HG03575 (cell line): ENCODE measurements around the gene IFNA8.
"Not testable (repeated sequence)": the region's sequence is repeated elsewhere in the genome, so short reads cannot be mapped to it uniquely, and the experiment has no call there.

Experiments used
- ATAC-seq: cut with Tn5 transposase; IDR thresholded peaks from one replicate; pipeline ENCODE4 v1.9.1; 2021; ENCODE audit not compliant: unreplicated experiment, insufficient number of reproducible peaks, low FRiP score; ENCODE audit errors: extremely low read depth

IFNA8 gene

GRCh38 chr9:21408817-21409216 is at the start of gene IFNA8:
IFNA8 (plus strand) TSS chr9:21409117; CDS start chr9:21409177, 60 bp downstream.
- no peak for ATAC-seq

- ATAC-seq = no peak
Measured at GRCh38 chr9:21362287-21362686, 46.6 kb upstream of the IFNA8 start.

- peak; percentile 92 for ATAC-seq
Measured at GRCh38 chr9:21367169-21367568, 41.7 kb upstream of the IFNA8 start.

DNA sequence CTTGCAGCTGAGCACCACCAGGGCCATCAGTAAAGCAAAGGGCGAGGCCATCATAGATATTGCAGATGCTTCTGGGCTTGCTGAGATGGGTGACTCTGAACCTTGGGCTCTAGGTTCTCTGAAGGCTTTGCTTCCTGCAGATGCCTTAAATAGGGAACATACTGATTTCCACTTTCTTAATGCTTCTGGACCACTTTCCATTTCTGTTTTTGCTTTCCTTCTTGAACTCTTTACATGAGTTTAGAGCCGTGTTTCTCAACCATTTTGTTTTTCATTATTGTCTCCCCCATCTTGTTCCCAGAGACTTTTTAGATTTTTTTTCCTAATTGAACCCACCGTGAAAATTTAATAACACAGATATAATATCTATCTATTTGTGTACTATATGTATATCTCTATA is 41.0 kb upstream of the IFNA8 start, which contains the start of gene IFNA13:
Gene IFNA13 (minus strand): TSS at position 101 of the 400 bp plus-strand sequence. CDS start 47 bp downstream, at position 54.
- ATAC-seq = no peak

- not testable (repeated sequence) for ATAC-seq
Measured at GRCh38 chr9:21371467-21371866, 37.5 kb upstream of the IFNA8 start.

DNA sequence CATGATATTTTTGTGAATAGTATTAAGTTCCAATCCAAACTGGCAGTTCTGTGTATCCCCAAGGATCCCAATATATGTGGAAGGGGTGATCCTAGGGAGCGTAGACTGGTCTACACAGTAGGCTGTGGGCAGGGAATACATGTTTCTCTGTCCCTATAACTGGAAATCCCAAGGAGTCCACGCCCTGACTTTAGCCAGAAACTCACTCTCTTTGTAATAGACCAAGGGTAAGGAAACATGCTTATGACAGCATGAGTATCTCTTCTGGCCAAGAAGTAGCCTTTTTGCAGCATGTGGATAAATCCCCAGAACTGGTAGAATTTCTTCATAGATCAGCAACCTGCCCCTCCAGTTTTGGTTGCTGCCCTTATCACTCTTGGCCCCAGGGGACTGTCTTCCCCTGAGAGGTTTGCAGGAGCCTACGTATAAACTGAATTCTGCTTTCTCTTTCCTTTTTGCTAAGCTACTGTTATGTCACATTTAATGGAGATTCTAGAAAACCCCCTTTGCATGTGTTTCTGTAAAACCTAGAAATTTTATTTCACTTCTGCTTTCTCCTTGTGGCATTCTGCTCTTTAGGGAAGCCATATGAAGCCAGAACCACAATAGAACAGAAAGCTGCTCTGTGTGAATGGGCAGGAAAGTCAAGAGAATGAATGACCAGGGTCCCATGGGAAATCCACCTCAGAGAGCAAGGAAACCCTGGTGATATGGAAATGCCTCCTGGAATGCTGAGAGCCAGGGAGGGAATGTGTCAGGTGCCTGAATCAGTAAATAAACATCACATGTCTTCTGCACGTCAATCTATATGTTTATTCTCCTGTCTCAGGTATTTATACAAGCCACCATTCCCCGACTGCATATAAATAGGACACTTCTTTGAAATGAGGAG is 27.2 kb upstream of the IFNA8 start:
- ATAC-seq = peak; percentile 98

DNA sequence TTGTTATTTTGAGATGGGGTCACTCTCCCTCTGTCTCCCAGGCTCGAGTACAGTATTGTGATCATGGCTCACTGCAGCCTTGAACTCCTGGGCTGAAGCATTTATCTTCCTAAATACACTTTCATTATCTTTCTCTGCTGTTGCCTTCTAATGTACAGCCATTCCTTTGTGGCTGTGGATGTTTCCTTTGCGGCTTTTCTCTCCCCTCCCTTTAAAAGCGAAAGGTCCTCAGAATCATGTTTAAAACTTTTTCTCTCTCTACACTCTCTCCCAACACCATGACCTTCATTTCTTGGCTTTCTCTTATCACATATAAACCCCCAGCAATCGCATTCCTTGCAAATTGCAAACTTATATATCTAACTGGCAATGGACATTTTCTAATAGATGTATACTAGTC is 25.3 kb upstream of the IFNA8 start:
- ATAC-seq = no peak

DNA sequence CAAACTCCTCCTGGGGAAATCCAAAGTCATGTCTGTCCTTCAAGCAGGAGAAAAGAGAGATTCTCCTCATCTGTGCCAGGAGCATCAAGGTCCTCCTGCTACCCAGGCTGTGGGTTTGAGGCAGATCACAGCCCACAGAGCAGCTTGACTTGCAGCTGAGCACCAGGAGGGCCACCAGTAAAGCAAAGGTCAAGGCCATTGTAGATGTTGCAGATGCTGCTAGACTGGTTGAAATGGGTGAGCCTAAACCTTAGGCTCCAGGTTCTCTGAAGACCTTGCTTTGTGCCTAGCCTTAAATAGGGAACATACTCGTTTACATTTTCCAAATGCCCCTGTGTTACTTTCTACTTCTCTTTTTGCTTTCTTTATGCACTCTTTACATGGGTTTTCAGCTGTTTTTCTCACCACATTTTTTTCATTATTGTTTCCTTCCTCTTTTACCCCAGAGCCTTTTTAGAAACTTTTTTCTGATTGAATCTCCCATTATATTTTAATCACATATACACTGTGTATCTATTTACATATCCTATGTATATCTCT is 23.7 kb upstream of the IFNA8 start, which contains the start of gene IFNA2:
Gene IFNA2 (minus strand): TSS at position 268 of the 540 bp plus-strand sequence. CDS start 69 bp downstream, at position 199.
- no peak for ATAC-seq

- no peak for ATAC-seq
Measured at GRCh38 chr9:21392270-21392669, 16.6 kb upstream of the IFNA8 start.

DNA sequence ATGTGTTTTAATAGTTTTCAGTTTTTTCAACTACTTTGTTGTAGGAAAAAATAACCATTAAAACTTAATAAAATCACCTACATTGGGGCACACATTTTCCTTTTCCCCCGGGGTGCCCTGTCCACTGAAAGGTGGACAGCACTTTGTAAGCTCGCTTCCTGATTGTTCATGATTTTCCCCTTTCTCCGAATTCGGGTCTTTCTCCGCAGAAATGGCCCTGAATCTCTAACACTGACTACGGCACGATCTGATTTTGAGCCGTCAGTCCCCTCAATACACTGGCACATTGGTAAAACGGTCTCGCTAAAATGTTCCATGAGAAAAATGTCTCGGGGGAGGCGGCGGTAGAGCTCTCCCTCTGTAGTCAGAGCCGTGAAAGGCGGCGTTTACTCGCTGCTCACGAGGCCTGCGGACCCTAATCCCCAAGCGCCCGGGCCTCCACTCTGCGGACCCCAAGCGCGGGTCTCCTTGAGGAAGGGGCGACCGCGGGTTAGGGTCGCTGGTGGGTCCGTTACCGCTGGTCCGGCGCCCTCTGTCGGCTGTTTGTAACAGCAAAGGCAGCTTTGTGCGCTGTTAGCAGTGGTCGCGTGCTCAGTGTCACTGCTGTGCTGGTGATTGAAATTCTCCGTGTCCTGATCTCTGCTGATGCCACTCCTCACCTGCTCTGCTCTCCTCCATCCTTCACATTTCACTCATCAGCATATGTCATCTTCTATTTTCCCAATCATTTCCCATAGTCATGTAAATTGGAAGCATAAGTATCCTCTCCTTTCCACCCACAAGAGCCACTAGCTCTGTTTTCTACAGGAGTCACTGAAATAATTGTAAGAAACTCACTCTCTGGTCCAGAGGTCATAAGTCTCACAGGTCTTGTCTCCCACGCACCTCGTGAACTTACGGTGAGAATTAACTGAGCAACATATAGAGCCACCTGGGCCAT is 12.9 kb upstream of the IFNA8 start:
- ATAC-seq = no peak

- ATAC-seq = no peak
Measured at GRCh38 chr9:21398955-21399489, 9.9 kb upstream of the IFNA8 start.

DNA sequence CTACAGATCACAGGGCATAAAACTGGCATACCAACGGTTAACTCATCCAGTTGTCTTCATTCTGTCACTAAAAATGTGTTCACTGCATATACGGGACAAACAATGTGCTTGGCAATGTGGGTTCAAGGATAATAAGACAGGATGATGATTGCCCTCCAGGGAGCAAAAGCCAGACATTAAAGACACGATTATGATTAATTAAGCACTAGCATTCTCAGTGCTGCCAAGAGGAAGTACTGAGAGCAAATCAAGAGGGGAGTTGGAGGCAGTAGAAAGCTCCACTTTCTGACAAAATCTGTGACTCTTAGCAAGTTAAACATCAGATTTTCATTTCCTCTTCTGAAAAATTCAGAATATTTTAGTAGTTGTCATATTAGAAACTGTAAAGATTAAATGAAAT is 9.0 kb upstream of the IFNA8 start:
- no peak for ATAC-seq

GRCh38 chr9:21402386-21403251 is 6.3 kb upstream of the IFNA8 start:
- ATAC-seq = no peak

DNA sequence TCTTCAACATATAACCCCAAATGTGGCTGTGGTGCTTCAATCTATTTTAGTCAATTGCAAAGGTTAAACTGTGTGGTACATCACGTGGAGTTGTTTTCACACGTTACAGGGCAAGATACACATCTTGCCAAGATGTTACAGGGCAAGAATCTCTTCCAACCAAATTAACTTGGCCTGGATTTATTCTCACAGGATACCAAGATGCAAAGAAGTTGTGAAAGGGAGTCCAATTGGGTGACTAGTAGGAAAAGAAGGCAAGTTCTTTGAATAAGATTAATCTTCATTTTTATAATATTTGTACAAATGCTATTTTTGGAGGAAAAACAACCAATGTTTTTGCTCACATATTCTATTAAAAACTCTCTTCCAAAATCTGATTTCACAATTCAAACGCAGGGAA is 4.8 kb upstream of the IFNA8 start:
- no peak for ATAC-seq

DNA sequence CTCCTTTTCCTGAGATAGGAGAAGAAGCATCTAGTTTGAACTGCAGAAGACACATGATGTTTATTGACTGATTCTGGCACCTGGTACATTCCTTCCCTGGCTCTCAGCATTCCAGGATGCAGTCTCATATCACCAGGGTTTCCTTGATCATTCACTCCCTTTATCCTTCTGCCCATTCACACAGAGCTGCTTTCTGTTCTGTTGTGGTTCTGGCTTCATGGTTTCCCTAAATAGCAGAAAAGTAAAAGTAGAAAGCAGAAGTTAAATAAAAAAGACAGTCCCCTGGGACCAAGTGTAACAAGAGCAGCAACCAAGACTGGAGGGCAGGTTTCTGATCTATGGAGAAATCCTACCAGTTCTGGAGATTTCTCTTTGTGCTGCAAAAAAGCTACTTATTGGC is 3.2 kb downstream of the IFNA8 start:
- no peak for ATAC-seq

GRCh38 chr9:21413151-21413550 is 4.2 kb downstream of the IFNA8 start:
- ATAC-seq = no peak

DNA sequence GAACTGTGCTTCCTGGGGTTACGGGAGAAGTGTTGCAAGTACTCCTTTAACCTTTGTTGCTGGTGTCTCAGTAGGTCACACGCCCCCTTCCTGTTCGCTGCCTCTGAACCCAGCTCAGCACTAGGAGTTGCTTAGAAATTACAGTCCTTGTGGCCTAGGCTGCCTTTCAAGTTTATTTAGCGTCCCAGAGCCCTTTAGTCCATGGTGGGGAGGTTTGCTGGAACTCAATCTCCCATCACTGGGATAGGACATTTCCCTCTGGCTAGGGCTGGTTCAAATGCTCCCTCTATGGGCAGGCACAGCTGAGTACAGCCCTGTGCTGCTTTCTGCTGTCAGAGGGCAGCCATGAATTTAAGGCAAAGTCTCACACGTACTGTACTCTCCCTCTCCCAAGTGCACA is 4.7 kb downstream of the IFNA8 start:
- no peak for ATAC-seq

DNA sequence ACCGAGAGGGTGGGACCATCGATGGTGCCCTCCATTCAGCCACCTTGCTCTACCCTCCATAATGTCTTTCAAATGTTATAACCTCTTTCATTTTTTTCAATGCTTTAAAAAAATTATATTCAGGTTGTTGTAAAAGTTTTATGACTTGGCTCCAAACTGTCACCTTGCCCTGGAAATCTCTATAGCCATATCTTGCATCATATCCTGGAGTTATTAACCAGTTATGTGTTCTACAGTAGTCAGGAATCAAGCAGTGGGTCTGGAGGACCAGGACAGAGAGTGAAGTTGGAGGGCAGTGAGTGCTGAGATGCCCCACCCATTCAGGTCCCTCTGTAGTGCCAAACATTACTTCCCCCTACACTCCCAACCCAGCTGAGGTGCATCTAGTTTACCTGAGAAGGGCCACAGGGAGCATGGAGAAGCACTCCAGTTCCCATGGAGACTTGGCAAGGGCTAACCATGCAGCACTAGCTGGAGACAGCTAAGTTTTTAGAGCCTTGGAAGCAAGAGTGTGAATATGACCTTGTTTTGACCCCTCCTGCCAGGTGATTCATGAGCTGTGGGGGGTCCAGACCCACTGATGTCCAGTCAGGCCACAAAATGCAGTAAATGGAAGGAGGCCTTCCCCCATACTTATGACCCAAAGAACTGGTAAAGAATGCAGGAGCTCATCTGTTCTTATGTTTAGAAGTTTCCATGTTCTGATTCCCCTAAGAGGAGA is 5.5 kb downstream of the IFNA8 start:
- no peak for ATAC-seq
